ENCODE measurements around the gene MINDY4.

GRCh38 chr7:30915005-30915601 is 143.9 kb downstream of the MINDY4 start:
- no peak for TF ChIP-seq CTCF (IDR thresholded peaks at IDR 0.05; ENCODE audit: low read depth, low read length, missing input control)
- no peak for TF ChIP-seq RAD21 (IDR thresholded peaks at IDR 0.05)
- TF ChIP-seq YY1 (IDR thresholded peaks at IDR 0.05), result no peak
- no peak for TF ChIP-seq REST (IDR thresholded peaks at IDR 0.05)
- no peak for TF ChIP-seq MAX (IDR thresholded peaks at IDR 0.05)
